Measurements from ENCODE around the gene SSTR3. TPM values are rescaled to one million over a fixed set of nuclear protein-coding genes. Genes with fewer than 3 reads are reported as not detected.

SSTR3 gene
- total RNA-seq, 2 experiments from 2014 or later, result 0.25 to 0.30 TPM

DNA sequence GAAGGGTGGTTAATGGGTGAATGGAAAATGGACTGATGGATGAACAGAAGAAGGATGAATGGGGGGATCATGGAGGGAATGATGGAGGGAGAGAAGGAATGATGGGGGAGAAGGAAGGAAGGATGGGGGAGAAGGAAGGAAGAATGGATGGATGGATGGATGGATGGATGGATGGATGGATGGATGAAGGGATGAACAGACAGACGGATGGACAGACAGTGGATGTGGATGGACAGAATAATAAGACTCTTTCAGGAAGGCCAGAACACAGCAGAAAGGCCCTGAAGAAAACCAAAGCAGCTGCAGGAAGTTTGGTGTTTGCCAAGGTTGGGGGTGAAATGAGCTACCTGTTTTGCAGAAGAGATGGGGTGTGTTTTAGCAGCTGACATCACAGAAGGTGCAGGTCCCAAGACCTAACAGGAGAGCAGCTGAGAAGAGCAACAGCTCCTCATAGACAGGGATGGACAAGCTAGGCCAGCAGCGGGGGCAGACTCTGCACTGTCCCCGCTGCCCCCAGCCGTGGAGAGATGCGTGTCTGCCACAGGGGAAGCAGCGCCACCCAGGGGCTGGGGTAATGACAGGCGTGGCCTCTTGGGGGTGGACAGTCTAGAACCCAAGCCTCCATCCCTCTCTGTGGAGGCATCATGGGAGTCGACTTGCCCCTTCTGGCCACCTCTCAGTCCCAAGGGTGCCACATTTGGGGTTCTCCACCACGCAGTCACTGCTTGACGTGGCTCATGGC, 42.2 kb downstream of the SSTR3 start:
- H3K4me1 ChIP-seq (ENCODE audit: insufficient read depth, low read length, poor library complexity, severe bottlenecking), result no peaks in the 10 kb centered on the region
- TF ChIP-seq, protein P1, sequence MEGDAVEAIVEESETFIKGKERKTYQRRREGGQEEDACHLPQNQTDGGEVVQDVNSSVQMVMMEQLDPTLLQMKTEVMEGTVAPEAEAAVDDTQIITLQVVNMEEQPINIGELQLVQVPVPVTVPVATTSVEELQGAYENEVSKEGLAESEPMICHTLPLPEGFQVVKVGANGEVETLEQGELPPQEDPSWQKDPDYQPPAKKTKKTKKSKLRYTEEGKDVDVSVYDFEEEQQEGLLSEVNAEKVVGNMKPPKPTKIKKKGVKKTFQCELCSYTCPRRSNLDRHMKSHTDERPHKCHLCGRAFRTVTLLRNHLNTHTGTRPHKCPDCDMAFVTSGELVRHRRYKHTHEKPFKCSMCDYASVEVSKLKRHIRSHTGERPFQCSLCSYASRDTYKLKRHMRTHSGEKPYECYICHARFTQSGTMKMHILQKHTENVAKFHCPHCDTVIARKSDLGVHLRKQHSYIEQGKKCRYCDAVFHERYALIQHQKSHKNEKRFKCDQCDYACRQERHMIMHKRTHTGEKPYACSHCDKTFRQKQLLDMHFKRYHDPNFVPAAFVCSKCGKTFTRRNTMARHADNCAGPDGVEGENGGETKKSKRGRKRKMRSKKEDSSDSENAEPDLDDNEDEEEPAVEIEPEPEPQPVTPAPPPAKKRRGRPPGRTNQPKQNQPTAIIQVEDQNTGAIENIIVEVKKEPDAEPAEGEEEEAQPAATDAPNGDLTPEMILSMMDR (conservative IDR thresholded peaks at IDR 0.05; ENCODE audit: low read length), result peak; percentile 61; the same call in 1 of the 2 replicates
- no peak for TF ChIP-seq EZH2phosphoT487 (IDR thresholded peaks at IDR 0.05; ENCODE audit: borderline replicate concordance, low read depth, low read length)
- H3K36me3 ChIP-seq (ENCODE audit: insufficient read depth, low read length), result no peaks in the 10 kb centered on the region
- no peak overlapping the region for H2AFZ ChIP-seq (ENCODE audit: low read length)
- ChIA-PET CTCF (ENCODE audit: unreplicated experiment) (no interaction called here), POLR2A (no interaction called here)
- H3K9me2 ChIP-seq (ENCODE audit: insufficient read depth, low read length), result no peaks in the 10 kb centered on the region
- no peak overlapping the region for H3K4me2 ChIP-seq (ENCODE audit: low read length)
- H4K20me1 ChIP-seq (ENCODE audit: insufficient read depth, low read length), result no peaks in the 10 kb centered on the region
- H3K9me3 ChIP-seq (ENCODE audit: low read length), result no peaks in the 10 kb centered on the region
- intact Hi-C loops (cut with micrococcal nuclease; ENCODE audit: unreplicated experiment), result no loop called here
- no peak overlapping the region for H3K4me3 ChIP-seq (ENCODE audit: low read depth, low read length, poor library complexity, severe bottlenecking)
- no peaks in the 10 kb centered on the region for H3K79me2 ChIP-seq (ENCODE audit: insufficient read depth, low read depth, low read length)
- no peak for DNase-seq (ENCODE audit: low spot score)
- no TSS peak for BruUV-seq (replicated peaks)
- no peak overlapping the region for H3K27ac ChIP-seq (ENCODE audit: low read depth, low read length, poor library complexity, severe bottlenecking)

DNA sequence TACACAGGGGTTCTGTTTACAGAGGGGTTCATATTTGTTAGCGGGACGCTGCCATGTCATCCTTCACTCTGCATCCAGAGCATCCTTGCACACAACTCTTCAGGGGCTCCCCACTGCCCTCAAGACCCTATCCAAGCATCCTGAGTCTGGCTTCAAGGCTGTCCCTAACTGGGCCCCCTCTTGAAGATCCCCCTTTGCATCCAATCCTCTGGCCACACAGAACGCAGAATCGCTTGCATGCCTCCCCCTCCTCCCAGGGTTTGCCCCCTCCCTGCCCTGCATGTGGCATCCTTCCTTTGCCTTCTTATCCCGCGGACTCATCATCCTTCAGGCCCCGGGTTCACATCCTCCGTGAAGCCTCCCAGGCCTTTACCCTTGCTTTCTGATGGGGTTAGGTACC, 42.9 kb downstream of the SSTR3 start:
- Histone ChIP-seq H4K20me1 (ENCODE audit: insufficient read depth, low read length) (no peaks in the 10 kb centered on the region), H2AFZ (ENCODE audit: low read length) (no peak overlapping the region), H3K4me3 (ENCODE audit: low read depth, low read length, poor library complexity, severe bottlenecking) (no peak overlapping the region), H3K9me2 (ENCODE audit: insufficient read depth, low read length) (no peaks in the 10 kb centered on the region), H3K79me2 (ENCODE audit: insufficient read depth, low read depth, low read length) (no peaks in the 10 kb centered on the region), H3K27ac (ENCODE audit: low read depth, low read length, poor library complexity, severe bottlenecking) (no peak overlapping the region), H3K4me2 (ENCODE audit: low read length) (no peak overlapping the region), H3K9me3 (ENCODE audit: low read length) (no peaks in the 10 kb centered on the region), H3K4me1 (ENCODE audit: insufficient read depth, low read length, poor library complexity, severe bottlenecking) (no peaks in the 10 kb centered on the region), H3K36me3 (ENCODE audit: insufficient read depth, low read length) (no peaks in the 10 kb centered on the region)
- POLR2A ChIA-PET, result no interaction called here
- TF ChIP-seq EZH2phosphoT487 (IDR thresholded peaks at IDR 0.05; ENCODE audit: borderline replicate concordance, low read depth, low read length), result no peak
- TF ChIP-seq, protein P1 (conservative IDR thresholded peaks at IDR 0.05; ENCODE audit: low read length), result no peak
- no peak for DNase-seq (ENCODE audit: low spot score)
- intact Hi-C loops (cut with micrococcal nuclease; ENCODE audit: unreplicated experiment), result no loop called here
- no TSS peak for BruUV-seq (replicated peaks)
- CTCF ChIA-PET (ENCODE audit: unreplicated experiment), result no interaction called here

DNA sequence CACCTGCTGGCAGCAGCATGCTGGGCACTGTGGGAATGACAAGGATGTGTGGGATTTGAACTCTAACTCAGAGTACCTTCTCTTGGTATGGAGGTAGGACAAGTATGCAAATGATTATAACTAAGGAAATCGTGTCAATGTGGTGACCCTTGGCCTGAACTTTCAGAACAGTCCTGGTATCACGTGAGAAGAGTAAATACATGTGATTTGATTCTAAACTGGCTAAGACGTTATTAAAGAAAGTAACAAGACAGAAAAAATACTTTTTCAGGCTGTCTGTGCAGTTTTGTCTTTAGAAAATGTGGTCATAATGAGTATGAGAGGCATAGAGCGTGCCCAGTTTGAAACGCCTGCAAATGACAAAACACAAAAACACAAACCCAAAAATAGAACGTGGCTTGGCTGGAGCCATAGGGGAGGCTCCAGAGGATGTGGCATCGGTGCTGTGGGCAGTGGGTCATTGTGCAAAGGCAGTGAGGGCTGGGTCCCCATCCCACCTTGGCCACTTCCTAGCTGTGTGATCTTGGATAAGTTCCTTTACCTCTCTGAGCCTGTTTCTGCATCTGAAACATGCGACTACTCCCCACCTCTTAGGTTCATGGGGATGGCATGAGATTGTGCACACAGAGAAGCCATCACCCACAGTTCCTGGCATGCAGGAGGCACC, 44.2 kb downstream of the SSTR3 start:
- TF ChIP-seq, protein P1 (conservative IDR thresholded peaks at IDR 0.05; ENCODE audit: low read length), result no peak
- TF ChIP-seq EZH2phosphoT487 (IDR thresholded peaks at IDR 0.05; ENCODE audit: borderline replicate concordance, low read depth, low read length), result no peak
- no peaks in the 10 kb centered on the region for H3K9me2 ChIP-seq (ENCODE audit: insufficient read depth, low read length)
- no TSS peak for BruUV-seq (replicated peaks)
- H3K27ac ChIP-seq (ENCODE audit: low read depth, low read length, poor library complexity, severe bottlenecking), result no peak overlapping the region
- H2AFZ ChIP-seq (ENCODE audit: low read length), result no peak overlapping the region
- H3K79me2 ChIP-seq (ENCODE audit: insufficient read depth, low read depth, low read length), result no peaks in the 10 kb centered on the region
- no peak overlapping the region for H3K4me2 ChIP-seq (ENCODE audit: low read length)
- intact Hi-C loops (cut with micrococcal nuclease; ENCODE audit: unreplicated experiment), result no loop called here
- H3K36me3 ChIP-seq (ENCODE audit: insufficient read depth, low read length), result no peaks in the 10 kb centered on the region
- ChIA-PET CTCF (ENCODE audit: unreplicated experiment) (interaction anchor here (0.5 kb wide), 1 partner anchor 92 kb away, joined by 3 read pairs; no protein-coding TSS in a partner anchor), POLR2A (no interaction called here)
- no peak for DNase-seq (ENCODE audit: low spot score)
- no peaks in the 10 kb centered on the region for H4K20me1 ChIP-seq (ENCODE audit: insufficient read depth, low read length)
- no peaks in the 10 kb centered on the region for H3K9me3 ChIP-seq (ENCODE audit: low read length)
- peaks cover 3% of the 10 kb centered on the region for H3K4me1 ChIP-seq (ENCODE audit: insufficient read depth, low read length, poor library complexity, severe bottlenecking)
- H3K4me3 ChIP-seq (ENCODE audit: low read depth, low read length, poor library complexity, severe bottlenecking), result no peak overlapping the region

Data from OCI-LY7 (cell line).